Large intestine (tissue), 3 donors: ENCODE measurements around the gene KIF26B. TPM values are rescaled to one million over a fixed set of nuclear protein-coding genes. Genes with fewer than 3 reads are reported as not detected.

ENCODE experiments used
- DNase-seq, 2 donors: peaks; one replicate each; pipeline versions ENCODE4 v3.0.0 to v3.0.0-alpha.2; 2013
- H3K27ac ChIP-seq: one replicate; pipeline ENCODE4 v1.5.1; 2013; ENCODE audit warnings: low read length
- H3K27me3 ChIP-seq: 2 replicates; pipeline ENCODE4 v1.6.1; 2013; ENCODE audit warnings: low read length; ENCODE audit not compliant: control insufficient read depth, insufficient read depth
- H3K36me3 ChIP-seq: 2 replicates; pipeline ENCODE4 v1.6.1; 2013; ENCODE audit warnings: low read length; ENCODE audit not compliant: control insufficient read depth, insufficient read depth
- H3K4me1 ChIP-seq: one replicate; pipeline ENCODE4 v1.6.1; 2013; ENCODE audit warnings: low read length; ENCODE audit not compliant: control insufficient read depth, insufficient read depth
- H3K4me3 ChIP-seq: one replicate; pipeline ENCODE4 v1.5.1; 2013; ENCODE audit warnings: low read length
- H3K9me3 ChIP-seq: one replicate; pipeline ENCODE4 v1.6.1; 2013; ENCODE audit warnings: mild to moderate bottlenecking, low read depth, low read length, moderate library complexity; ENCODE audit not compliant: control insufficient read depth
- WGBS: methylation state at CpG from one replicate; pipeline ENCODE4 v1.1.5; 2013; ENCODE audit warnings: low lambda C conversion rate; ENCODE audit not compliant: insufficient coverage; 5-methylcytosine and 5-hydroxymethylcytosine counted together
- polyA plus RNA-seq: library from polyadenylated mRNA; unstranded; fragments of 120-200 nt; gene quantifications from one replicate; pipeline ENCODE4 v1.2.1, GENCODE V29; 2013

KIF26B gene
- polyA plus RNA-seq, 1 donor: 3.9 TPM

- no peaks in the 10 kb centered on the region for H3K4me1 ChIP-seq
- no peaks in the 10 kb centered on the region for H3K9me3 ChIP-seq
- no peak overlapping the region for H3K4me3 ChIP-seq
- DNase-seq: no peak
- H3K27ac ChIP-seq: no peak overlapping the region
- no CpG with 5 or more reads among the region's 4 CpGs for WGBS
- H3K27me3 ChIP-seq: no peaks in the 10 kb centered on the region
- no peaks in the 10 kb centered on the region for H3K36me3 ChIP-seq
Measured at GRCh38 chr1:245184779-245185178, 30.0 kb downstream of the KIF26B start.

- 100% methylated on average over 1 of the region's 4 CpGs for WGBS
- H3K36me3 ChIP-seq: no peaks in the 10 kb centered on the region
- no peaks in the 10 kb centered on the region for H3K9me3 ChIP-seq
- H3K27me3 ChIP-seq: no peaks in the 10 kb centered on the region
- H3K27ac ChIP-seq: no peak overlapping the region
- no peak for DNase-seq
- no peaks in the 10 kb centered on the region for H3K4me1 ChIP-seq
- no peak overlapping the region for H3K4me3 ChIP-seq
Measured at GRCh38 chr1:245188403-245188802, 33.6 kb downstream of the KIF26B start.

- 92% methylated on average over 2 of the region's 9 CpGs for WGBS
- Histone ChIP-seq H3K27me3 (no peaks in the 10 kb centered on the region), H3K4me1 (no peaks in the 10 kb centered on the region), H3K9me3 (no peaks in the 10 kb centered on the region), H3K36me3 (no peaks in the 10 kb centered on the region), H3K4me3 (no peak overlapping the region), H3K27ac (no peak overlapping the region)
- no peak for DNase-seq
Measured at GRCh38 chr1:245195398-245195797, 40.6 kb downstream of the KIF26B start.

GRCh38 chr1:245197121-245197520 lies 42.3 kb downstream of the KIF26B start:
- H3K27me3 ChIP-seq: no peaks in the 10 kb centered on the region
- DNase-seq: no peak
- H3K36me3 ChIP-seq: no peaks in the 10 kb centered on the region
- no peaks in the 10 kb centered on the region for H3K4me1 ChIP-seq
- no peak overlapping the region for H3K27ac ChIP-seq
- no peaks in the 10 kb centered on the region for H3K9me3 ChIP-seq
- WGBS: 86% methylated on average over 1 of the region's 3 CpGs
- no peak overlapping the region for H3K4me3 ChIP-seq

GRCh38 chr1:245197911-245198379 lies 43.2 kb downstream of the KIF26B start:
- Histone ChIP-seq H3K4me1 (no peaks in the 10 kb centered on the region), H3K9me3 (no peaks in the 10 kb centered on the region), H3K27ac (no peak overlapping the region), H3K27me3 (no peaks in the 10 kb centered on the region), H3K4me3 (no peak overlapping the region), H3K36me3 (no peaks in the 10 kb centered on the region)
- WGBS: no CpG with 5 or more reads among the region's 1 CpG
- peak; percentile 16 for DNase-seq

- H3K27me3 ChIP-seq: no peaks in the 10 kb centered on the region
- DNase-seq: no peak
- no peaks in the 10 kb centered on the region for H3K9me3 ChIP-seq
- no peaks in the 10 kb centered on the region for H3K36me3 ChIP-seq
- no peak overlapping the region for H3K27ac ChIP-seq
- 0% methylated on average over 1 of the region's 12 CpGs for WGBS
- H3K4me3 ChIP-seq: no peak overlapping the region
- H3K4me1 ChIP-seq: no peaks in the 10 kb centered on the region
Measured at GRCh38 chr1:245198748-245199516, 44.1 kb downstream of the KIF26B start.

- 100% methylated on average over 3 of the region's 4 CpGs for WGBS
- no peak overlapping the region for H3K27ac ChIP-seq
- no peaks in the 10 kb centered on the region for H3K4me1 ChIP-seq
- H3K9me3 ChIP-seq: no peaks in the 10 kb centered on the region
- no peak for DNase-seq
- H3K27me3 ChIP-seq: no peaks in the 10 kb centered on the region
- no peaks in the 10 kb centered on the region for H3K36me3 ChIP-seq
- no peak overlapping the region for H3K4me3 ChIP-seq
Measured at GRCh38 chr1:245200146-245200545, 45.4 kb downstream of the KIF26B start.

GRCh38 chr1:245201201-245201600 lies 46.4 kb downstream of the KIF26B start:
- WGBS: no CpG with 5 or more reads among the region's 4 CpGs
- no peak overlapping the region for H3K27ac ChIP-seq
- DNase-seq: no peak
- no peaks in the 10 kb centered on the region for H3K36me3 ChIP-seq
- H3K4me3 ChIP-seq: no peak overlapping the region
- H3K9me3 ChIP-seq: no peaks in the 10 kb centered on the region
- H3K27me3 ChIP-seq: no peaks in the 10 kb centered on the region
- H3K4me1 ChIP-seq: no peaks in the 10 kb centered on the region

GRCh38 chr1:245201827-245202226 lies 47.0 kb downstream of the KIF26B start:
- no peaks in the 10 kb centered on the region for H3K27me3 ChIP-seq
- no peak overlapping the region for H3K4me3 ChIP-seq
- no peaks in the 10 kb centered on the region for H3K4me1 ChIP-seq
- no CpG with 5 or more reads among the region's 5 CpGs for WGBS
- H3K36me3 ChIP-seq: no peaks in the 10 kb centered on the region
- H3K27ac ChIP-seq: no peak overlapping the region
- no peak for DNase-seq
- H3K9me3 ChIP-seq: no peaks in the 10 kb centered on the region

GRCh38 chr1:245205396-245205795 lies 50.6 kb downstream of the KIF26B start:
- Histone ChIP-seq H3K9me3 (no peaks in the 10 kb centered on the region), H3K4me1 (no peaks in the 10 kb centered on the region), H3K27me3 (no peaks in the 10 kb centered on the region), H3K27ac (no peak overlapping the region), H3K4me3 (no peak overlapping the region), H3K36me3 (no peaks in the 10 kb centered on the region)
- 100% methylated on average over 1 of the region's 3 CpGs for WGBS
- DNase-seq: no peak

- H3K9me3 ChIP-seq: no peaks in the 10 kb centered on the region
Measured at GRCh38 chr1:245205864-245206263, 51.1 kb downstream of the KIF26B start.

More at GRCh38 chr1:245205864-245206263, 51.1 kb downstream of the KIF26B start:
- H3K36me3 ChIP-seq: no peaks in the 10 kb centered on the region
- no peak for DNase-seq
- no peak overlapping the region for H3K4me3 ChIP-seq
- WGBS: no CpG with 5 or more reads among the region's 1 CpG
- H3K27ac ChIP-seq: no peak overlapping the region
- no peaks in the 10 kb centered on the region for H3K4me1 ChIP-seq
- H3K27me3 ChIP-seq: no peaks in the 10 kb centered on the region
